Cardiac muscle cell (in vitro differentiated cells and primary cell): Measurements from ENCODE around the gene FER1L5. TPM values are rescaled to one million over a fixed set of nuclear protein-coding genes. Genes with fewer than 3 reads are reported as not detected.

Experiments used
- DNase-seq, 2 donors: peaks; one replicate each; pipeline versions ENCODE4 v3.0.0 to v3.0.0-alpha.2; 2010 to 2017; ENCODE audit warnings: low read depth in 1 of 2, low spot score in 1 of 2
- H3K27ac ChIP-seq: fragments of 200-600 bp; sonication (generic); 2 replicates; pipeline ENCODE4 v1.5.1; 2016
- H3K27me3 ChIP-seq: fragments of 200-600 bp; sonication (generic); 2 replicates; pipeline ENCODE4 v1.6.0; 2016; ENCODE audit warnings: control low read depth
- H3K36me3 ChIP-seq: fragments of 200-600 bp; sonication (generic); 2 replicates; pipeline ENCODE4 v1.5.1; 2016; ENCODE audit warnings: control low read depth
- H3K4me1 ChIP-seq: fragments of 200-600 bp; sonication (generic); 2 replicates; pipeline ENCODE4 v1.8.1; 2017; ENCODE audit warnings: low read depth, mild to moderate bottlenecking, mixed run types
- H3K4me3 ChIP-seq: fragments of 200-600 bp; sonication (generic); 2 replicates; pipeline ENCODE4 v1.5.1; 2016; ENCODE audit warnings: mild to moderate bottlenecking
- H3K9me3 ChIP-seq: fragments of 200-600 bp; sonication (generic); 2 replicates; pipeline ENCODE4 v1.5.1; 2017; ENCODE audit warnings: low read depth, mild to moderate bottlenecking, control low read depth
- CTCF ChIP-seq: IDR thresholded peaks from 2 replicates; pipeline ENCODE4 v1.5.1; 2012; ENCODE audit warnings: low read depth, mild to moderate bottlenecking, low read length
- polyA plus RNA-seq: library from polyadenylated mRNA; unstranded; fragments of >200 nt; fragmentation: Nextera tagmentation; extraction: Ambion mirVana; gene quantifications from 2 replicates; pipeline ENCODE4 v1.2.1, GENCODE V29; 2016
- total RNA-seq: library from RNA; depleted of rRNA; stranded (reverse); fragments of >200 nt; gene quantifications from 2 replicates; pipeline ENCODE4 v1.2.3, GENCODE V29; 2016

FER1L5 gene
- total and polyA plus RNA-seq, 2 experiments from 2014 or later, result 1.9 to 2.1 TPM

GRCh38 chr2:96669539-96670215, 27.1 kb downstream of the FER1L5 start:
- Histone ChIP-seq H3K4me3 (no peak overlapping the region), H3K9me3 (no peaks in the 10 kb centered on the region), H3K4me1 (peaks cover 6% of the 10 kb centered on the region), H3K27ac (no peak overlapping the region), H3K27me3 (no peaks in the 10 kb centered on the region), H3K36me3 (no peaks in the 10 kb centered on the region)
- no peak for TF ChIP-seq CTCF
- no peak for DNase-seq

DNA sequence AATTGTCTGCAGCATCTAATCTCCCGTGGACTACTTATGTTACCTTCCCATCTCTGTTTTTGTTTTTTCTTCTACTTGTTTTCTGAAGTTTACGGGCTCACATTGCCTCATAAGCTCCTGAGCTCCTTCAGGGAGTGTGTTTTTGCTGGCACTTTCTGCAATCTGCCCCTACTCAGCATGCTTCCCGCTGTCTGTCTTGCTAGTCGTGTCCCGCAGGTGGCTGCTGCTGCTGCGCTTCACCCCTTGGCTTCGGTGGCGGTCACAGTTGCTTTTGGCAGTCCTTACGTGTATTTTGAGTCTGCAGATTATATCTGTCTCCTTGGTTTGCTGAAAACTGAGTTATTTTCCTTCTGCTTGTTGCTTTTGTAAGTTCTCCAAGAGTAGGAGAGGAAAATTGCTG, 37.3 kb downstream of the FER1L5 start:
- Histone ChIP-seq H3K9me3 (no peaks in the 10 kb centered on the region), H3K36me3 (no peaks in the 10 kb centered on the region), H3K27me3 (no peaks in the 10 kb centered on the region), H3K4me1 (no peaks in the 10 kb centered on the region), H3K27ac (no peak overlapping the region), H3K4me3 (no peak overlapping the region)
- TF ChIP-seq CTCF, result no peak
- peak in 1 of 2 donors; percentile 20 for DNase-seq

DNA sequence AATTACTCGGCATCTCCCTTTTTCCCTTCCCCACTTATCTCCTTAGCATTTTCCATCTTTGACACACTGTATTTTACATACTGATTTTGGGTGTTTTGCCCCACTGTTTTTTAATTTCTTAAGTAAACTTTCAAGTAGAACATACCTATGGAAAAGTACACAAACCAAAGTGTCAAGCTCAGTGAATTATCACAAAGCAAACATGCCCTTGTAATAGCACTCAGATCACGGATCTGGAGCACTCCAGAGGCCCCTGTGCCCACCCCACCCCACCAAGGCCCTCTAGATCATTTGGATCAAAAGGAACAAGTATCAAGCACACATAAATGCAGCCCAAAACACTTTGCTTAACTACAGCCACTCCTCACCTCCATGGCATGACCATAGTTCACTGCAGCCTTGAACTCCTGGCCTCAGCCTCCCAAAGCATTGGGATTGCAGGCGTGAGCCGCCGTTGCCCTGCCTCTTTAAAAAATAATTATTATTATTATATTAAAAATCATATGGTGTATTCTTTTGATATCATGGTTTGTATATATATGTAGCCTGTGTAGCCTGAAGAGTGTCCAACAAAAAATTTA, 38.1 kb downstream of the FER1L5 start:
- TF ChIP-seq CTCF, result no peak
- H3K27ac ChIP-seq, result no peak overlapping the region
- peaks cover 8% of the 10 kb centered on the region for H3K4me1 ChIP-seq
- H3K36me3 ChIP-seq, result no peaks in the 10 kb centered on the region
- H3K27me3 ChIP-seq, result no peaks in the 10 kb centered on the region
- no peaks in the 10 kb centered on the region for H3K9me3 ChIP-seq
- H3K4me3 ChIP-seq, result no peak overlapping the region
- no peak for DNase-seq

GRCh38 chr2:96681540-96681939, 39.0 kb downstream of the FER1L5 start:
- H3K27ac ChIP-seq, result no peak overlapping the region
- H3K36me3 ChIP-seq, result no peaks in the 10 kb centered on the region
- no peak overlapping the region for H3K4me3 ChIP-seq
- no peak for DNase-seq
- no peaks in the 10 kb centered on the region for H3K9me3 ChIP-seq
- no peak for TF ChIP-seq CTCF
- H3K27me3 ChIP-seq, result no peaks in the 10 kb centered on the region
- peaks cover 14% of the 10 kb centered on the region for H3K4me1 ChIP-seq

- no peak for TF ChIP-seq CTCF
- H3K9me3 ChIP-seq, result no peaks in the 10 kb centered on the region
- H3K27me3 ChIP-seq, result no peaks in the 10 kb centered on the region
- H3K4me1 ChIP-seq, result peaks cover 14% of the 10 kb centered on the region
- no peak for DNase-seq
- H3K27ac ChIP-seq, result no peak overlapping the region
- H3K36me3 ChIP-seq, result no peaks in the 10 kb centered on the region
- H3K4me3 ChIP-seq, result no peak overlapping the region
Measured at GRCh38 chr2:96683307-96683706, 40.7 kb downstream of the FER1L5 start.
